Choroid plexus epithelial cell (primary cell): ENCODE measurements around the gene PTPRT.

Experiments
- DNase-seq: peaks from one replicate; pipeline ENCODE4 v3.0.0-alpha.2; 2010; ENCODE audit warnings: low read depth
- H3K4me3 ChIP-seq: 2 replicates; pipeline ENCODE4 v1.5.1; 2011; ENCODE audit warnings: low read depth, mild to moderate bottlenecking, control low read depth, low read length, moderate library complexity
- CTCF ChIP-seq: conservative IDR thresholded peaks from 2 replicates; pipeline ENCODE4 v1.5.1; 2011; ENCODE audit warnings: low read depth, mild to moderate bottlenecking, control low read depth, inconsistent platforms, low read length, moderate library complexity

Gene PTPRT

GRCh38 chr20:43188234-43188653 is 1.5 kb downstream of the PTPRT start:
- H3K4me3 ChIP-seq: no peak overlapping the region
- TF ChIP-seq CTCF: no peak
- DNase-seq: no peak

DNA sequence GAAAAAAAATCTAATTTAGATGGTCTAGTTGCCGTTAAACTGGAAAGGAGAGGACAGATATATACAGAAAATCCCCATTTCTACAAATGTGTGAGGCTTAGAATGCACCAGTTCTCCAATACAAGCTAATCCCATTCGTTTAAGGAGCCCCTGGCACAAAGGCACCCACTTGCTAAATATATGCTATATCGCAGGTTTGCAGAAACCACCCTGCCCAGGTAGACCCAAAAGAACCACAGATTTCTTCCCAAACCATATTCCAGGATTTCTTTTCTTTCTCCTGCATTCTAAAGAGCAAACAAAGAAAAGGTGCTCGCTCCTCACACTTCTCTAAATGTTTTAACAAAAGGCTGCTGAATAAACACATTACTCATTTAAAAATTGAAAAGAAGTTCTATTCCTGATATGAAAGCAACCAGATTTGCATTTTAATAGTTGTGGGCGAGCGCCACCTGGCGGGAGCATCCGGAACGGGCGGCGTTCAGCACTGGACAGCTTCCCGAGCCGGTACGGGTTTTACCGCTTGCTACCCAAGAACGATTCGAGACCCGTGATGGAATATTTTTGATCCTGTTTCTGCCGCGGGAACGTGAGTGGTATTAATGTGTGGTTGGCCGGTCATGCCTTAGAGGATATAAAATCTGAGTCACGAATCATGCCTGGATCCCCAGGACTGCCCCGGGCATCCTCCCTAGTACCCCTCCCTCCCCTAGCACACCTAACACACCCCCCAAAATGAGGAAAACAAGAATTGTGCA is 2.1 kb downstream of the PTPRT start:
- H3K4me3 ChIP-seq: no peak overlapping the region
- DNase-seq: peak; percentile 76

DNA sequence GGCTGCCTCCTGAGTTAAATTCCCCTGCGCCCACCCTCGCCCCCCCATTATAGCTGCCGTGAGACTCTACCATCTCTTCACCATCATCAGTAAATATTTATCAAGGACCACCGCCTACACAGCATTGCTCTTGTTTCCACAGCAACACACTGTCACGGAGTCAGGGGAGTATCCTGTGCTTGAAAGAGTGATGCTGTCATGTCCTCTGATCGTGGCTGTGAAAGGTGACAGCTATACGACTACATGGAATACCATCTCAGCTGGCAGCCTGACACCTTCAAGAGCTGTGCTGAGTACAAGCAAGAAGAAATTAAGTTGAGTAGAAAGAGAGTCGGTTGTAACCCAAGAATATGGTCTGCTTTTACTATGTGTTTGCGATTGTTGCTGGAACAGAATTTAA is 3.4 kb downstream of the PTPRT start:
- no peak for TF ChIP-seq CTCF
- DNase-seq: no peak
- H3K4me3 ChIP-seq: no peak overlapping the region

More for the DNA sequence above, 2.1 kb downstream of the PTPRT start:
- peak; percentile 96 for TF ChIP-seq CTCF

DNA sequence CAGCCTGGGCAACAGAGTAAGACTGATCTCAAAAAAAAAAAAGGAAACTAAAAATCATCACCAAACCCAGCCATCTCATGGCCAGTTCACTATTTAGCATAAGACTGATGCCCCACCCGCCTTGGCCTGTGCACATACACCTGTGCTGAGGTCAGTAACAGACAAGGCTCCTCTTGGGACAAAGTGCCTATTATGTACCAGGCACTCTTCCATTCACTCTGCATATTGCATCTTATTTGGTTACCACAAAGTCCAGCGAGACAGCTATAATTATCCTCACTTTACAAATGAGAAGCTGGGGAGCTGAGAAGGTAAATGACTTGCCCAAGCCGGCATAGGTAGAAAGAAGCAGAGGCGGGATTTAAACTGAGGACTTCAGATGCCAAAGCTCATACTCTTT is 3.8 kb downstream of the PTPRT start:
- H3K4me3 ChIP-seq: no peak overlapping the region
- TF ChIP-seq CTCF: no peak

GRCh38 chr20:43183536-43184070 is 6.1 kb downstream of the PTPRT start:
- no peak for DNase-seq
- TF ChIP-seq CTCF: no peak
- H3K4me3 ChIP-seq: no peak overlapping the region

More for the DNA sequence above, 3.8 kb downstream of the PTPRT start:
- DNase-seq: no peak

DNA sequence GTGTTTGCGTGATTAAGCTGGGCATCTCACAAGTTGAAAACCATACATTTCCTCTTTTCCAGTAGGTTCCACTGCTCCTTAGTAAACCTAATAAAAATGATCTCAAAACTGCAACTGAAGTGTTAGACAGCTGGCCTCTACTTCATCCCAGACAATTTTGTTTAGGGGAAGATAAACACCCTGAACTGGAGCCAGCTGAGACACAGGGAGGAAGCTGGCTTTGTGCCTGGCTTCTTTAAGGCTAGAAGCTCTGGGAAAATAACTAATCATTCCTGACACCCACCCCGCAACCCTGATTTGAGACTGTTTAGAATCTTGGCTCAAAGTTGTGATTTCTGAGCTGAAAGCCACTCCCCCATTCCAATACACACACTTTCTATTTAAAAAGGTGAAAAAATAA is 11.6 kb downstream of the PTPRT start:
- no peak for TF ChIP-seq CTCF
- no peak overlapping the region for H3K4me3 ChIP-seq
- no peak for DNase-seq

GRCh38 chr20:43176726-43177125 is 13.0 kb downstream of the PTPRT start:
- no peak for DNase-seq
- H3K4me3 ChIP-seq: no peak overlapping the region
- TF ChIP-seq CTCF: no peak
